WTC11 (cell line): ENCODE data around the gene ADORA1. TPM values are rescaled to one million over a fixed set of nuclear protein-coding genes. Genes with fewer than 3 reads are reported as not detected.

Source experiments
- ATAC-seq: fragments of 200-7000 bp; cut with Tn5 transposase; 2 replicates; pipeline ENCODE4 v1.10.0; 2021; ENCODE audit warnings: mild to moderate bottlenecking, moderate library complexity
- CTCF ChIA-PET: fragments of 300-600 bp; sonication (Branson Sonifier 250); formaldehyde crosslinking; loops from one replicate; lab custom pipeline; 2021; ENCODE audit warnings: antibody characterized with exemption; lab: Charles Lee
- POLR2A ChIA-PET: fragments of 350-600 bp; sonication (Branson Sonifier 250); formaldehyde crosslinking; loops from one replicate; lab custom pipeline; 2021; ENCODE audit warnings: antibody characterized with exemption; lab: Charles Lee
- DNase-seq: peaks from one replicate; pipeline ENCODE4 v3.0.0; 2021; ENCODE audit warnings: low spot score
- H3K27ac Mint-ChIP-seq: 2 replicates; pipeline ENCODE4 v1.8.0; 2021; ENCODE audit warnings: mixed read lengths
- H3K27me3 Mint-ChIP-seq: 2 replicates; pipeline ENCODE4 v1.8.0; 2021; ENCODE audit warnings: low read depth, mild to moderate bottlenecking, moderate library complexity, mixed read lengths
- H3K36me3 Mint-ChIP-seq: 2 replicates; pipeline ENCODE4 v1.8.0; 2021; ENCODE audit warnings: mixed read lengths
- H3K4me1 Mint-ChIP-seq: 2 replicates; pipeline ENCODE4 v1.8.0; 2022; ENCODE audit warnings: mixed read lengths
- H3K4me3 Mint-ChIP-seq: 2 replicates; pipeline ENCODE4 v1.8.0; 2021; ENCODE audit warnings: mild to moderate bottlenecking, moderate library complexity, mixed read lengths
- H3K9me3 Mint-ChIP-seq: 2 replicates; pipeline ENCODE4 v1.8.0; 2021; ENCODE audit warnings: mixed read lengths
- CREB1 ChIP-seq: sonication (generic); formaldehyde crosslinking; IDR thresholded peaks from 2 replicates; pipeline ENCODE4 v1.8.0; 2023; ENCODE audit warnings: mild to moderate bottlenecking, missing genetic modification reagents
- ELF4 ChIP-seq: sonication (generic); formaldehyde crosslinking; IDR thresholded peaks from 2 replicates; pipeline ENCODE4 v1.8.1; 2022; ENCODE audit warnings: low read depth, mild to moderate bottlenecking, moderate library complexity, missing genetic modification reagents
- ETV6 ChIP-seq: sonication (generic); formaldehyde crosslinking; IDR thresholded peaks from 2 replicates; pipeline ENCODE4 v1.8.1; 2022; ENCODE audit warnings: mild to moderate bottlenecking, missing genetic modification reagents
- FOXK1 ChIP-seq: sonication (generic); formaldehyde crosslinking; IDR thresholded peaks from 2 replicates; pipeline ENCODE4 v1.8.0; 2022; ENCODE audit warnings: mild to moderate bottlenecking, moderate library complexity, missing genetic modification reagents
- GTF2I ChIP-seq: fragments of 250-450 bp; sonication (Bioruptor Pico); conservative IDR thresholded peaks from 2 replicates; pipeline ENCODE4 v1.4.0; 2021; ENCODE audit warnings: mild to moderate bottlenecking
- NR3C1 ChIP-seq: sonication (generic); formaldehyde crosslinking; conservative IDR thresholded peaks from 2 replicates; pipeline ENCODE4 v1.8.1; 2023; ENCODE audit warnings: low read depth, mild to moderate bottlenecking, missing genetic modification reagents
- PRRX2 ChIP-seq: fragments of 250-450 bp; sonication (Bioruptor Pico); IDR thresholded peaks from 2 replicates; pipeline ENCODE4 v1.8.0; 2021; ENCODE audit warnings: mild to moderate bottlenecking
- ZNF671 ChIP-seq: fragments of 250-450 bp; sonication (Bioruptor Pico); IDR thresholded peaks from 2 replicates; pipeline ENCODE4 v1.8.0; 2021; ENCODE audit warnings: mild to moderate bottlenecking
- total RNA-seq: library from RNA; stranded (reverse); gene quantifications from 3 replicates; pipeline ENCODE4 v1.2.3, GENCODE V29; 2021
- TF ChIP-seq, protein P1 (sequence below): sonication (generic); formaldehyde crosslinking; IDR thresholded peaks from 2 replicates; pipeline ENCODE4 v1.8.0; 2023; ENCODE audit warnings: missing genetic modification reagents, mild to moderate bottlenecking, borderline replicate concordance
- TF ChIP-seq, protein P2 (sequence below): sonication (generic); formaldehyde crosslinking; IDR thresholded peaks from 2 replicates; pipeline ENCODE4 v1.8.0; 2022; ENCODE audit warnings: mild to moderate bottlenecking, missing genetic modification reagents
- TF ChIP-seq, protein P3 (sequence below): fragments of 250-450 bp; sonication (Bioruptor Pico); IDR thresholded peaks from 2 replicates; pipeline ENCODE4 v1.9.0; 2021; ENCODE audit warnings: moderate library complexity, mild to moderate bottlenecking, inconsistent platforms, borderline replicate concordance
- TF ChIP-seq, protein P4 (sequence below): sonication (generic); formaldehyde crosslinking; IDR thresholded peaks from 2 replicates; pipeline ENCODE4 v1.8.1; 2023; ENCODE audit warnings: mild to moderate bottlenecking, missing genetic modification reagents
- TF ChIP-seq, protein P5 (sequence below): sonication (generic); formaldehyde crosslinking; IDR thresholded peaks from 2 replicates; pipeline ENCODE4 v1.8.1; 2023; ENCODE audit warnings: mild to moderate bottlenecking, missing genetic modification reagents, borderline replicate concordance

The ADORA1 gene
- total RNA-seq, 1 experiment from 2014 or later, result 1.8 TPM

DNA sequence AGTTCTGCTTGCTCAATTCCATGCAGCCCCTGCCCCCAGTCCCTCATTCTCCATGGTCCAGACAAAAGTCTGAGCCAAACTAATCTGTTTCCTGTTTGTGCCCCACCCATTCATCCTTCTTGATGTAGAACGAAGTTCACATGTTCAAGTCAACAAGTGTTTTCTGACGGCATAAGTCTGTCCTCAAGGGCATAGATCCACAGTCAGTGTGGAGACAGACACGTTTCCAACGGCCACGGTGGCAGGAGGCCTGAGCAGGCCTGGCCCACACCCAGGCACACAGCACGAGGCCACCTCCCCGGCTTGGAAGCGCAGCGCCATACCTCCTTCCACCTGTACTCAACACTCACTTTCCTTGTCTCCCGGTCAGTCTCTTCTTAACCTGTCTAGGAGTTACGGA lies 16.1 kb downstream of the ADORA1 start:
- Mint-ChIP-seq H3K36me3 (peaks cover 4% of the 10 kb centered on the region), H3K4me3 (no peak overlapping the region), H3K27ac (no peak overlapping the region; the same call in 1 of the 2 replicates), H3K4me1 (peaks cover 43% of the 10 kb centered on the region), H3K9me3 (peaks cover 8% of the 10 kb centered on the region), H3K27me3 (no peaks in the 10 kb centered on the region; the same call in 1 of the 2 replicates)
- no peak for ATAC-seq
- POLR2A ChIA-PET, result no interaction called here
- no peak for DNase-seq
- CTCF ChIA-PET, result interaction anchor here (0.9 to 1.9 kb wide), 2 partner anchors 29 to 103 kb away, joined by 3 to 4 read pairs; no protein-coding TSS in a partner anchor
- no peak for TF ChIP-seq NR3C1
- no peak for TF ChIP-seq ZNF671 (CRISPR knock-in tag)
- TF ChIP-seq ELF4, result no peak
- TF ChIP-seq, protein P1, sequence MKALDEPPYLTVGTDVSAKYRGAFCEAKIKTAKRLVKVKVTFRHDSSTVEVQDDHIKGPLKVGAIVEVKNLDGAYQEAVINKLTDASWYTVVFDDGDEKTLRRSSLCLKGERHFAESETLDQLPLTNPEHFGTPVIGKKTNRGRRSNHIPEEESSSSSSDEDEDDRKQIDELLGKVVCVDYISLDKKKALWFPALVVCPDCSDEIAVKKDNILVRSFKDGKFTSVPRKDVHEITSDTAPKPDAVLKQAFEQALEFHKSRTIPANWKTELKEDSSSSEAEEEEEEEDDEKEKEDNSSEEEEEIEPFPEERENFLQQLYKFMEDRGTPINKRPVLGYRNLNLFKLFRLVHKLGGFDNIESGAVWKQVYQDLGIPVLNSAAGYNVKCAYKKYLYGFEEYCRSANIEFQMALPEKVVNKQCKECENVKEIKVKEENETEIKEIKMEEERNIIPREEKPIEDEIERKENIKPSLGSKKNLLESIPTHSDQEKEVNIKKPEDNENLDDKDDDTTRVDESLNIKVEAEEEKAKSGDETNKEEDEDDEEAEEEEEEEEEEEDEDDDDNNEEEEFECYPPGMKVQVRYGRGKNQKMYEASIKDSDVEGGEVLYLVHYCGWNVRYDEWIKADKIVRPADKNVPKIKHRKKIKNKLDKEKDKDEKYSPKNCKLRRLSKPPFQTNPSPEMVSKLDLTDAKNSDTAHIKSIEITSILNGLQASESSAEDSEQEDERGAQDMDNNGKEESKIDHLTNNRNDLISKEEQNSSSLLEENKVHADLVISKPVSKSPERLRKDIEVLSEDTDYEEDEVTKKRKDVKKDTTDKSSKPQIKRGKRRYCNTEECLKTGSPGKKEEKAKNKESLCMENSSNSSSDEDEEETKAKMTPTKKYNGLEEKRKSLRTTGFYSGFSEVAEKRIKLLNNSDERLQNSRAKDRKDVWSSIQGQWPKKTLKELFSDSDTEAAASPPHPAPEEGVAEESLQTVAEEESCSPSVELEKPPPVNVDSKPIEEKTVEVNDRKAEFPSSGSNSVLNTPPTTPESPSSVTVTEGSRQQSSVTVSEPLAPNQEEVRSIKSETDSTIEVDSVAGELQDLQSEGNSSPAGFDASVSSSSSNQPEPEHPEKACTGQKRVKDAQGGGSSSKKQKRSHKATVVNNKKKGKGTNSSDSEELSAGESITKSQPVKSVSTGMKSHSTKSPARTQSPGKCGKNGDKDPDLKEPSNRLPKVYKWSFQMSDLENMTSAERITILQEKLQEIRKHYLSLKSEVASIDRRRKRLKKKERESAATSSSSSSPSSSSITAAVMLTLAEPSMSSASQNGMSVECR (CRISPR knock-in tag), result no peak
- no peak for TF ChIP-seq PRRX2 (CRISPR knock-in tag)
- TF ChIP-seq, protein P2, sequence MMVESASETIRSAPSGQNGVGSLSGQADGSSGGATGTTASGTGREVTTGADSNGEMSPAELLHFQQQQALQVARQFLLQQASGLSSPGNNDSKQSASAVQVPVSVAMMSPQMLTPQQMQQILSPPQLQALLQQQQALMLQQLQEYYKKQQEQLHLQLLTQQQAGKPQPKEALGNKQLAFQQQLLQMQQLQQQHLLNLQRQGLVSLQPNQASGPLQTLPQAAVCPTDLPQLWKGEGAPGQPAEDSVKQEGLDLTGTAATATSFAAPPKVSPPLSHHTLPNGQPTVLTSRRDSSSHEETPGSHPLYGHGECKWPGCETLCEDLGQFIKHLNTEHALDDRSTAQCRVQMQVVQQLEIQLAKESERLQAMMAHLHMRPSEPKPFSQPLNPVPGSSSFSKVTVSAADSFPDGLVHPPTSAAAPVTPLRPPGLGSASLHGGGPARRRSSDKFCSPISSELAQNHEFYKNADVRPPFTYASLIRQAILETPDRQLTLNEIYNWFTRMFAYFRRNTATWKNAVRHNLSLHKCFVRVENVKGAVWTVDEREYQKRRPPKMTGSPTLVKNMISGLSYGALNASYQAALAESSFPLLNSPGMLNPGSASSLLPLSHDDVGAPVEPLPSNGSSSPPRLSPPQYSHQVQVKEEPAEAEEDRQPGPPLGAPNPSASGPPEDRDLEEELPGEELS, result no peak
- TF ChIP-seq ETV6 (CRISPR knock-in tag), result no peak
- TF ChIP-seq, protein P3, sequence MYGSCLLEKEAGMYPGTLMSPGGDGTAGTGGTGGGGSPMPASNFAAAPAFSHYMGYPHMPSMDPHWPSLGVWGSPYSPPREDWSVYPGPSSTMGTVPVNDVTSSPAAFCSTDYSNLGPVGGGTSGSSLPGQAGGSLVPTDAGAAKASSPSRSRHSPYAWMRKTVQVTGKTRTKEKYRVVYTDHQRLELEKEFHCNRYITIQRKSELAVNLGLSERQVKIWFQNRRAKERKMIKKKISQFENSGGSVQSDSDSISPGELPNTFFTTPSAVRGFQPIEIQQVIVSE (CRISPR knock-in tag), result no peak

DNA sequence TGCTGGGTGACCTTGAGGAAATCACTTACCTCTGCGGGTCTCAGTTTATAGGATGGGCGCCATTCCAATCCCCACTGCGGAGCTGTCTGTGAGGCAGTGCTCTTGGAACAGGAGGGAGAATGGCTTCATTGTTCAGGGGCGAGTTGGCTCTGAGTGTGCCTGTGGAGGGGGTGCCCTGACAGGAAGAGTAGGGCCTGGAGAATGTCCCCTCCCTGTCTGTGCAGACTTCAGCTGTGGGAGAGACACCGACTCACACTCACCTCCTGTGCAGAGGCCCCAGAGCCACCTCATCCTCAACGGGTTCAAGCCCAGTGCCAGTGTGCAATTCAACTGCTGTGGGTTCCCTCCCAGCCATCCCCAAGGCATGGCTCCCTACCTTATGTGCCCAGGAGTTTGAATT lies 17.1 kb downstream of the ADORA1 start:
- Mint-ChIP-seq H3K9me3 (peaks cover 8% of the 10 kb centered on the region), H3K4me3 (no peak overlapping the region), H3K36me3 (peaks cover 4% of the 10 kb centered on the region), H3K4me1 (peaks cover 54% of the 10 kb centered on the region), H3K27me3 (no peaks in the 10 kb centered on the region; the same call in 1 of the 2 replicates), H3K27ac (no peak overlapping the region)
- TF ChIP-seq, protein P4, sequence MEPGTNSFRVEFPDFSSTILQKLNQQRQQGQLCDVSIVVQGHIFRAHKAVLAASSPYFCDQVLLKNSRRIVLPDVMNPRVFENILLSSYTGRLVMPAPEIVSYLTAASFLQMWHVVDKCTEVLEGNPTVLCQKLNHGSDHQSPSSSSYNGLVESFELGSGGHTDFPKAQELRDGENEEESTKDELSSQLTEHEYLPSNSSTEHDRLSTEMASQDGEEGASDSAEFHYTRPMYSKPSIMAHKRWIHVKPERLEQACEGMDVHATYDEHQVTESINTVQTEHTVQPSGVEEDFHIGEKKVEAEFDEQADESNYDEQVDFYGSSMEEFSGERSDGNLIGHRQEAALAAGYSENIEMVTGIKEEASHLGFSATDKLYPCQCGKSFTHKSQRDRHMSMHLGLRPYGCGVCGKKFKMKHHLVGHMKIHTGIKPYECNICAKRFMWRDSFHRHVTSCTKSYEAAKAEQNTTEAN (CRISPR knock-in tag), result no peak
- no peak for TF ChIP-seq FOXK1 (CRISPR knock-in tag)
- TF ChIP-seq ETV6 (CRISPR knock-in tag), result no peak
- TF ChIP-seq CREB1, result no peak
- TF ChIP-seq GTF2I (CRISPR knock-in tag), result no peak
- TF ChIP-seq, protein P5, sequence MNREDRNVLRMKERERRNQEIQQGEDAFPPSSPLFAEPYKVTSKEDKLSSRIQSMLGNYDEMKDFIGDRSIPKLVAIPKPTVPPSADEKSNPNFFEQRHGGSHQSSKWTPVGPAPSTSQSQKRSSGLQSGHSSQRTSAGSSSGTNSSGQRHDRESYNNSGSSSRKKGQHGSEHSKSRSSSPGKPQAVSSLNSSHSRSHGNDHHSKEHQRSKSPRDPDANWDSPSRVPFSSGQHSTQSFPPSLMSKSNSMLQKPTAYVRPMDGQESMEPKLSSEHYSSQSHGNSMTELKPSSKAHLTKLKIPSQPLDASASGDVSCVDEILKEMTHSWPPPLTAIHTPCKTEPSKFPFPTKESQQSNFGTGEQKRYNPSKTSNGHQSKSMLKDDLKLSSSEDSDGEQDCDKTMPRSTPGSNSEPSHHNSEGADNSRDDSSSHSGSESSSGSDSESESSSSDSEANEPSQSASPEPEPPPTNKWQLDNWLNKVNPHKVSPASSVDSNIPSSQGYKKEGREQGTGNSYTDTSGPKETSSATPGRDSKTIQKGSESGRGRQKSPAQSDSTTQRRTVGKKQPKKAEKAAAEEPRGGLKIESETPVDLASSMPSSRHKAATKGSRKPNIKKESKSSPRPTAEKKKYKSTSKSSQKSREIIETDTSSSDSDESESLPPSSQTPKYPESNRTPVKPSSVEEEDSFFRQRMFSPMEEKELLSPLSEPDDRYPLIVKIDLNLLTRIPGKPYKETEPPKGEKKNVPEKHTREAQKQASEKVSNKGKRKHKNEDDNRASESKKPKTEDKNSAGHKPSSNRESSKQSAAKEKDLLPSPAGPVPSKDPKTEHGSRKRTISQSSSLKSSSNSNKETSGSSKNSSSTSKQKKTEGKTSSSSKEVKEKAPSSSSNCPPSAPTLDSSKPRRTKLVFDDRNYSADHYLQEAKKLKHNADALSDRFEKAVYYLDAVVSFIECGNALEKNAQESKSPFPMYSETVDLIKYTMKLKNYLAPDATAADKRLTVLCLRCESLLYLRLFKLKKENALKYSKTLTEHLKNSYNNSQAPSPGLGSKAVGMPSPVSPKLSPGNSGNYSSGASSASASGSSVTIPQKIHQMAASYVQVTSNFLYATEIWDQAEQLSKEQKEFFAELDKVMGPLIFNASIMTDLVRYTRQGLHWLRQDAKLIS, result no peak
- POLR2A ChIA-PET, result no interaction called here
- CTCF ChIA-PET, result interaction anchor here (0.6 to 12.2 kb wide), 6 partner anchors 15 to 109 kb away, joined by 3 to 184 read pairs (median 4); partner anchors contain the start of gene ADORA1
- no peak for ATAC-seq
- no peak for DNase-seq
